ENCODE measurements around the gene TNNI2.

DNA sequence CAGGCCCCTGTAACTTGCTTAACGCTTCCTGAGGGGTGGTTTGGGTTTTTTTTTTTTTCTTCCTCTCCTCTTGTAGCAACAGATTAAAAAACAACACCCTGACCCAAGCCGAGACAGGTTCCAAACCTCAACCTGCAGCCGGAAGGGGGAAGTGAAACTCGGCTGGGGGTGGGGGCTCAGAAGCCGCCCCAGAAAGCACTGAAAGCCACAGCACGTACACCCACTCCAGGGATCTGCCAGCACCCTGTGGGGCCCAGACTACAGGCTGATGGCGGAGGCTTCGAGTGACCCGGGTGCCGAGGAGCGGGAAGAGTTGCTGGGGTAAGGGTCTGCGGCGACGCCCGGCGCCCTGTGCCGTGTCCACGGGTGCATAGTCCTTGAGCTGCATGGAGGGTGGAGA, 14.1 kb downstream of the TNNI2 start, which contains the start of gene LSP1:
- no peak for TF ChIP-seq EZH2 (IDR thresholded peaks at IDR 0.05; ENCODE audit: low read length)
- TF ChIP-seq, protein P1, sequence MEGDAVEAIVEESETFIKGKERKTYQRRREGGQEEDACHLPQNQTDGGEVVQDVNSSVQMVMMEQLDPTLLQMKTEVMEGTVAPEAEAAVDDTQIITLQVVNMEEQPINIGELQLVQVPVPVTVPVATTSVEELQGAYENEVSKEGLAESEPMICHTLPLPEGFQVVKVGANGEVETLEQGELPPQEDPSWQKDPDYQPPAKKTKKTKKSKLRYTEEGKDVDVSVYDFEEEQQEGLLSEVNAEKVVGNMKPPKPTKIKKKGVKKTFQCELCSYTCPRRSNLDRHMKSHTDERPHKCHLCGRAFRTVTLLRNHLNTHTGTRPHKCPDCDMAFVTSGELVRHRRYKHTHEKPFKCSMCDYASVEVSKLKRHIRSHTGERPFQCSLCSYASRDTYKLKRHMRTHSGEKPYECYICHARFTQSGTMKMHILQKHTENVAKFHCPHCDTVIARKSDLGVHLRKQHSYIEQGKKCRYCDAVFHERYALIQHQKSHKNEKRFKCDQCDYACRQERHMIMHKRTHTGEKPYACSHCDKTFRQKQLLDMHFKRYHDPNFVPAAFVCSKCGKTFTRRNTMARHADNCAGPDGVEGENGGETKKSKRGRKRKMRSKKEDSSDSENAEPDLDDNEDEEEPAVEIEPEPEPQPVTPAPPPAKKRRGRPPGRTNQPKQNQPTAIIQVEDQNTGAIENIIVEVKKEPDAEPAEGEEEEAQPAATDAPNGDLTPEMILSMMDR (optimal IDR thresholded peaks at IDR 0.05 in 1 of 3, IDR thresholded peaks at IDR 0.05 in 1 of 3, conservative IDR thresholded peaks at IDR 0.05 in 1 of 3; ENCODE audit: extremely low read depth in 1 of 3, insufficient read depth in 2 of 3, low read length in 3 of 3) = no peak
